Measurements from ENCODE around the gene ANKRD40CL.
"Not testable (repeated sequence)": the region's sequence is repeated elsewhere in the genome, so short reads cannot be mapped to it uniquely, and the experiment has no call there.

ANKRD40CL gene

DNA sequence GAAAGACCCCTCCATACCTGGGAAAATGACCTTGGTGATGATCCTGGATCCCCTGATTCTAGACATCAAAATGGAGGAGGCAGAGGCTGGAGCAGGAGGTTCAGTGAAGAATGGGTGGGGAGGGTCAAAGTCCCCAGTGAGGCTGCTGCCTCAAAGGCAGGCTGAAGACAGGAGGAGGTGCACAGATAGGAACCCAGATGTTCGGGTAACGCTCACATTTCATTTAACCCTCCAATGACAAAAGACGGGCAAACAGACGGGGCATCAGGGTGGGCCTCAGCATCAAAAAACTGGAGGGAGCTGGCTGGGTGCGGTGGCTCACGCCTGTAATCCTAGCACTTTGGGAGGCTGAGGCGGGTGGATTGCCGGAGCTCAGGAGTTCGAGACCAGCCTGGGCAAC is at the start of gene ANKRD40CL:
TSS of gene ANKRD40CL (minus strand) at position 73 of the 400 bp plus-strand sequence. CDS start 605 bp downstream, outside the sequence.
- DNase-seq, result no peak

- DNase-seq, result no peak
Observed at GRCh38 chr17:50816271-50816670, 49.0 kb upstream of the ANKRD40CL start.

- no peak for DNase-seq
Observed at GRCh38 chr17:50815400-50815799, 48.1 kb upstream of the ANKRD40CL start.

DNA sequence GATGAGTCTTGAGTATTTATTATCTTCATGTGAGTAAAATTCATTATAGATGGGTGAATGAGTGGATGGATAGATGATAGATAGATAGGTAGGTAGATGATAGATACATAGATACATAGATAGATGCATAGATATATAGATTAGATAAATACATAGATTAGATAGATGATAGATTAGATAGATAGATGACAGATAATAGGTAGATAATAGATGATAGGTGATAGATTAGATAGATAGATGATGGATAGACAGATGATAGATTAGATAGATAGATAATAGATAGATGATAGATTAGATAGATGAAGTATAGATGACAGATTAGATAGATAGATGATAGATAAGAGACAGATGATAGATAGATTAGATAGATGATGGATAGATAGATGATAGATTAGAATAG is 46.3 kb upstream of the ANKRD40CL start:
- DNase-seq, result no peak

- no peak for DNase-seq
Observed at GRCh38 chr17:50808888-50809287, 41.6 kb upstream of the ANKRD40CL start.

DNA sequence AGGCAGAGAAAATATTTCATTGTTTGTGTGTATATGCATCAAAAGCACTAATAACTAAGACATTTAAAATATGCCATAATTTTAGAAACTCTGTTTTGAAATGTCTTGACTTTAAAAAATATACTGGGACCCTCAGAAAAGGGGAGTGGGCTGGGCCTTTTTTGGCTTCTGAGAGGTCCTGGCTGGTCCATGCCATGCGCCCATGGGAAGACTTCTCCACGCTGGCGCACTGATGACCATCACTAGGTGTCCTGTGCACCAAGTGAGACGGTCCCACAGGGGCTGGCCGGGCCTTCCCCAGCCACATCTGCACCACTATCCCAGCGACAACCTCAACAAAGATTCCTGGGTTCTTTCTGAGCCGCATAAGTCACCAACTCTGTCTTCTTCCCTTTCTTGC is 41.1 kb upstream of the ANKRD40CL start:
- DNase-seq, result no peak

DNA sequence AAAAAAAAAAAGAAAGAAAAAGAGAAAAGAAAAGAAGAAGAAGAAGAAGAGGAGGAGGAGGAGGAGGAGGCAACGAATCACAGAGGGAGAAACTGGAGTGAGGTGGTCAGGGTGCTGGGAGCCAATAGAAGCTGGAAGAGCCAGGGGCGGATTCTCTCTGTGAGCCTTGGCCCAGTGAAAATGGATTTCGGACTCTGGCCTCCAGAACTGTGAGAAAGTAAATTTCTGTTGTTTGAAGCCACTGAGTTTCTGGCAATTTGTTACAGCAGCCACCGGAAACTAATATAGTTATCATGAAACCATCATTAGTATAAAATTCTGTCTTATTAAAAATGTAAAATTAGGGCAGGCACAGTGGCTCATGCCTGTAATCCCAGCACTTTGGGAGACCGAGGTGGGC is 40.4 kb upstream of the ANKRD40CL start:
- DNase-seq, result no peak

- no peak for DNase-seq
Observed at GRCh38 chr17:50807009-50807408, 39.7 kb upstream of the ANKRD40CL start.

DNA sequence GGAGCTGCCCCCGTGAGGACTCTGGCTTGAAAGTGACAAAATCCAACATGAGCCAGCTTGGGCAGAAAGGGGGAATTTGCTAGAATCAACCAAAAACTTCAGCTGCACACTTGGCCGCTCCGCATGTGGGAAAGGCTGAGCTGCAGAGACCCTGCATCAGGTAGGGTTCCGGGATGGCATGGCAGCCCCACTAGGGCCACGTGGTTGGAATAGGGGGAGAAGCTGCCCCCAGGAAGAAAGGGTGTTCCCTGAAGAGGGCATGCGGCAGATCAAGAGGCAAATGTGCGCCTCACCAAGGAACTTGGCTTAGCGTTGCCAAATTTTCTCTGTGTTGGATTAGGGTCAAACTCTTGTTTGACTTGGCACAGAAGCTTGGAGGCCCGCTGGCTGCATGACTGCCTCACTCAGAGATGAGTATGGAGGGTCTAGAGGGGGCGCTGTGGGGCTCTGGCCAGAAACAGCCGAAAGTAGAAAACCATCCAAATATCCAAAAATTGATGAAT is 38.9 kb upstream of the ANKRD40CL start:
- DNase-seq, result no peak

DNA sequence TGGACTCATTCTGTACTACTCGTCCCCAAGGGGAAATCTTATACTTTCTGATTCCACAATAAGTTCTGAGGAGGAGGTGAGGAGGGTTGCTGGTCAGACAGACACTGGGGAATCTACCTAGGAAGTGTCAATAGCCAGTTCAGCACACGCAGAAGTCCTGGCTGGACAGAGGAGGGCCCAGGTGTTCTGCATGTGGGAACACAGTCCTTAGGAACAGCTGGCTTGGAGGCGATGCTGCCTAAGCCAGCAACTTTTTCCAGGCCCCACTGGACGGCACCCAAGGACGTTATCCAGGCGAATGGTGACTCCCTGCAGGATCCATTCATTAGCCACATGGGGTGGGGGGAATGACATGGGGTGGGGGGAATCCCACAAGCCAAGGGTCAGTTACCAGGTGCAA is 38.2 kb upstream of the ANKRD40CL start:
- DNase-seq, result no peak

DNA sequence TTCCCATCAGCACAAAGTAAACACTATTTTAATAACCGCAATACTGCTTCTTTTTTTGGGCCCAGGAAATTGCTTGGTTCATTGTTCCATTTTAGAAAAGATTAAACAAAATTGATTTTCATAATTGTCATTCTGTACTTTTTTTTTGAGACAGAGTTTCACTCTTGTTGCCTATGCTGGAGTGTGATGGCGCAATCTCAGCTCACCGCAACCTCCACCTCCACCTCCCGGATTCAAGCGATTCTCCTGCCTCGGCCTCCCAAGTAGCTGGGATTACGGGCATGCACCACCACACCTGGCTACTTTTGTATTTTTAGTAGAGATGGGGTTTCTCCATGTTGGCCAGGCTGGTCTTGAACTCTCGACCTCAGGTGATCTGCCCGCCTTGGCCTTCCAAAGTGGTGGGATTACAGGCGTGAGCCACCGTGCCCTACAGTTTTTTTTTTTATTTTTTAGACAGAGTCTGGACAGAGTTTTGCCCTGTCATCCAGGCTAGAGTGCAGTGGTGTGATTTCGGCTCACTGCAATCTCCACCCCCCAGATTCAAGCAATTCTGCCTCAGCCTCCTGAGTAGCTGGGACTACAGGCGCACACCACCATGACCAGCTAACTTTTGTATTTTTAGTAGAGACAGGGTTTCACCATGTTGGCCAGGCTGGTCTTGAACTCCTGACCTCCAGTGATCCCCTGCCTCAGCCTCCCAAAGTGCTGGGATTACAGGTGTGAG is 37.6 kb upstream of the ANKRD40CL start:
- DNase-seq, result not testable (repeated sequence)

DNA sequence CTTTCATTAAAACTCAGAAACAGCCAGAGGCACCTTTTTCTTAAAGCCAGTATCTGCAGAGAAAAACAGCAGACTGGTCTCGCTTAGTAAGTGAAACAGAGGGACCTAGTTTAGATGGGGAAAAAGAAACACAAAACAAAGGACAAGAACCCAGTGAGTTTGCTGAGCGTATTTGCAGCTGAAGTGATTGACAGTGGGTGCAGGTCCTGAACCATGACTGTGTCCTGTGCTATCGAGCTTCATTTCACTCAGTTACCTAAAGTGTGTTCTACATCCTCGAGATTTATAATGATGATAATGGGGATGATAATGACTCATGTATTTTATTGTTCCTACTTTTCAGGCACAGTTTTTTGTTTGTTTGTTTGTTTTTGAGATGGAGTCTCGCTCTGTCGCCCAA is 36.4 kb upstream of the ANKRD40CL start:
- DNase-seq, result no peak

DNA sequence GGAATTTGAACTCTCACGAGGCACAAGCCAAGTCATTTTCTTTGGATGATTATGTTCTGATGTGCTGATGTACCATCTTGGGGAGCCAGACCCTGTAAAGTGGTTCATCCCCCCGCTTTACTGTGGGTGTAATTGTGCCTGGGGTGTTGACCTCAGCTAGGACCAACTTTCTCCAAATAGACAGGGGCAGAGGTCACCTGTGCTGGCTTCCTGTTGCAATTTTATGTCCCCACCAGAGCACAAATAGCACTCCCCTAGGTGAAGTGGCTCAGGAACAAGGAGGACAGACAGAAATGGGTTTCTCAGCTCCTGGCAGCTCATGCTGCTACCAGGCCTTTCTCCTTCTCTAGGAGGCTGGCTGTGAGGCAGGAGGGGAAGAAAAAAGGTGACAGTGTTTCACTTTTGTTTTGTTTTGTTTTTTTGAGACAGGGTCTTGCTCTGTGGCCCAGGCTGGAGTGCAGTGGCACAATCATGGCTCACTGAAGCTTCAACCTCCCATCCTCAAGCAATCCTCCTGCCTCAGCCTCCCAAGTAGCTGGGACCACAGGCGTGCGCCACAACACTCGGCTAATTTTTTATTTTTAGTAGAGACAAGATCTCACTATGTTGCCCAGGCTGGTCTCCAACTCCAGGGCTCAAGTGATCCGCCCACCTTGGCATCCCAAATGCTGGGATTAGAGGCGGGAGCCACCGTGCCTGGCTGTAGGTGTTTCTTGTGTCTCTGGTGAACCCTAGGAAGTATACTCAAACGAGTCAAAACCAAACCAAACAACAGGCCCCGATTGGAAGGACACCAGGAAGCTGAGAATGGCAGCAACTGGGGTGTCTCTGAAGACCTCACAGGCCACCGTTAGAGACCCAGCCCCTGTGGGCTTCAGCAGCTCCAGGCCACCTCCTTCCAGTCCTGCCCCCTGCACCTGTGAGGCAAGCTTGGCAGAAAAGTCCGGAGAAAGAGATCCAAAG is 35.6 kb upstream of the ANKRD40CL start:
- no peak for DNase-seq

DNA sequence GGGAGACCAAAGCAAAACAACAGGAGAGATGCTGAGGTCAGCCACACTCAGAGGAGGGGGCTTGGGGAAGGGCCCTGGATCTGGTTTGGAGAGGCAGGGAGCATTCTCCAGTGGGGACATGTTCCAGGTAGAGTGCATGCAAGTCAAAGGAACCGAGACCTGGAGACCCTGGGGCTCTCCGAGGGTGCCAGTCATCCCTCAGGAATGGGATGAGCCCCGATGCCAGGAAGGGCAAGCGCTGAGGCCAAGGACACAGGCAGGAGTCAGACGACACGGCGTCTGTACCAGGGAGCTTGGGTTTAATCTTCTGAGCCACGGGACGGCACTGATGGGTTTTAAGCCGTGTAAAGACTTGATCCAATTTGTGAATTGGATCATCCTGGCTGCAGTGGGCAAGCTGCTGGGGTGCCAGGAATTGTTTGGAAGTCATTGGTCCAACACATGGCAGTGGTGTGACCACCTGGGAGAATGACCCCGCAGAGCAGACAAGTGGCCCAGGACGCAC is 32.9 kb upstream of the ANKRD40CL start:
- no peak for DNase-seq

- no peak for DNase-seq
Observed at GRCh38 chr17:50799582-50799981, 32.3 kb upstream of the ANKRD40CL start.

GRCh38 chr17:50798424-50799288 is 31.3 kb upstream of the ANKRD40CL start:
- DNase-seq, result no peak

DNA sequence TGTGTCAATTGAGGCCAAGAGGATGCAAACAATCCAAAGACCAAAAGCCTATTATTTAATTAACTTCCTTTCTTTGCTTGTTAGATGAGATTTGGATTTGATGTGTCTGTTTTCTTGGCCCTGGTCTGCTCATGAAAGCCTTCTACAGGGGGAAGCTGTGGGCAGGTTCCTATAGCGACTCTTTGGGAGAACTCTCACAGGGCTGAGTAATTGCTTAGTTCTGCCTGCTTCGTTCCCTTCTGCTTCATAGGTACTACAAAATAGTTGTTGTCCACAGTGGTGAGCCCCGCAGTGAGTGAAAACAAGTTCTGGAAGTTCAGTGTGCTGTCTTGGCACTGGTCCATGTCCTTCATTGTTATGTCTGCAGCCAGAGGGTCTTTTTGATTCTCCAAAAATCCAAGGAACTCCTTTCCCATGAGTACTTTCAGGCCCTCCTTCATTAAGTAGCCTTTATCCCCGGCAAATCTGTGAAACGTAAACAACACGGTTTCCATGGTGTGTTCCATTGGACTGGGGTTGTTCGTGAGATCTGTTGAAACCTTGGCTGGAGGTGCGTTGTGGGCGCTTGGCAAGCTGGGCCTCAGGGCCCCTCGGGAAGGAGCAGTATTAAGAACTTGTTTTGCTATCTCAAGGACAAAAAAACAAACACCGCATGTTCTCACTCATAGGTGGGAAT is 30.0 kb upstream of the ANKRD40CL start:
- no peak for DNase-seq

DNA sequence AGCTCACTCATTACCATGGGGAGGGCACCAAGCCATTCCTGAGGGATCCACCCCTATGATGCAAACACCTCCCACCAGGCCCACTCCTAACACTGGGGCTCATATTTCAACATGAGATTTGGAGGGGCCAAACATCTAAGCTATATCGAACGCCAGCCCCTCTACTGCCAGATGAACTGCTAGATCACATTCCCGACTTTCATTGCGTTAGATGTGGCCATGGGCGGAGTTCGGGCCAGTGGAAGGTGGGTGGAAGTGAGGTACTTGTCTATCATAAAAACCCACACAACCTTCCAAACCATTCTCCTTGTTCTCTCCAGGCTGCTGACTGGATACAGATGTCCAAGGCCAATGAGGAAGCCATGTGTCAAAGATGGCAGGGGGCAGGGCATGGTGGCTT is 27.0 kb upstream of the ANKRD40CL start:
- DNase-seq, result no peak

- DNase-seq, result no peak
Observed at GRCh38 chr17:50793007-50793406, 25.7 kb upstream of the ANKRD40CL start.

DNA sequence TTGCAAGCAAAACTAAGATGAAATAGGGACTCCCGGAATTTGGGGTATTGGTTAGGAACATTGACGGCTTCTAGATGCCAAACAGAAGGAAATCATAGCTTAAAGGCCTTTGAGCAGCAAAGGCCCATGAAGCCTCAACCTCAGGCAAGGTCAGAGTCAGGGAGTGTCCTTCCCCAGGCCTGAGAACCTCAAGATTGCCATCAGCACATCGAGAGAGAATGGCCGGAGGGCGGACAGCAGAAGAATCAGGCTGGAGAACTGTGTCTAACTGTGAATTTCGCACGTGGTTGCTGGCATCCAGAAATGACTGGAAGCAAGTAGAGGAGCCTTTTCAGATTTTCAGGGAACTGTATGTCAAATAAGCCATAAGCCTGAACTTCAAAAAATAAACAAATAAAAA is 24.8 kb upstream of the ANKRD40CL start:
- DNase-seq, result no peak

- DNase-seq, result no peak
Observed at GRCh38 chr17:50790618-50791017, 23.3 kb upstream of the ANKRD40CL start.

DNA sequence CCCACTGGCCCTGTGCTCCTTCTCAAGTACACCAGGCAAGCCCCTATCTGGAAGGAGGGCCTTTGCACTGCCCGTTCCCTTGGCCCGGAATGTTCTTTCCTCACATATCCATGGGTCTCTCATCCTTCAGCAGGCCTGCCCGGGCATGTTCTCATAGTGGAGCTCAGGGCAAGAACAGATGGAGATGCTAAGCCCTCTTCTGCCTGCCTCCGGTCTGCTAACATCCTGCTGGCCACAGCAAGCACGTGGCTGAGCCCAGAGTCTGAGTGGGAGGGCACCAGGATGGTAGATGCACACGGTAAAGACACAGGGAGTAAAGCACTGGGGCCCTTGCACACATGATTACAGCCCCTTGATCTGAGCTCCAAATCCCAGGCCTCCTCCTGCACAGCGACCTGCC is 19.8 kb upstream of the ANKRD40CL start:
- DNase-seq, result no peak

Data from hematopoietic multipotent progenitor cell treated with erythropoietin and hydrocortisone succinate and interleukin-3 and kit ligand, for 8 days (in vitro differentiated cells).